Stimulated activated CD4-positive, alpha-beta T cell treated with anti-CD3 and anti-CD28 coated beads, Interleukin-1b, Interleukin-23, amount 100 ng/mL, for 24 hours (primary cell): ENCODE data around the gene KCNMA1.

Experiments used
- DNase-seq, 4 experiments: peaks; one replicate each; pipeline ENCODE4 v3.0.0-alpha.2; 2020; ENCODE audit warnings: low read depth in 4 of 4, low spot score in 1 of 4

KCNMA1 gene

DNA sequence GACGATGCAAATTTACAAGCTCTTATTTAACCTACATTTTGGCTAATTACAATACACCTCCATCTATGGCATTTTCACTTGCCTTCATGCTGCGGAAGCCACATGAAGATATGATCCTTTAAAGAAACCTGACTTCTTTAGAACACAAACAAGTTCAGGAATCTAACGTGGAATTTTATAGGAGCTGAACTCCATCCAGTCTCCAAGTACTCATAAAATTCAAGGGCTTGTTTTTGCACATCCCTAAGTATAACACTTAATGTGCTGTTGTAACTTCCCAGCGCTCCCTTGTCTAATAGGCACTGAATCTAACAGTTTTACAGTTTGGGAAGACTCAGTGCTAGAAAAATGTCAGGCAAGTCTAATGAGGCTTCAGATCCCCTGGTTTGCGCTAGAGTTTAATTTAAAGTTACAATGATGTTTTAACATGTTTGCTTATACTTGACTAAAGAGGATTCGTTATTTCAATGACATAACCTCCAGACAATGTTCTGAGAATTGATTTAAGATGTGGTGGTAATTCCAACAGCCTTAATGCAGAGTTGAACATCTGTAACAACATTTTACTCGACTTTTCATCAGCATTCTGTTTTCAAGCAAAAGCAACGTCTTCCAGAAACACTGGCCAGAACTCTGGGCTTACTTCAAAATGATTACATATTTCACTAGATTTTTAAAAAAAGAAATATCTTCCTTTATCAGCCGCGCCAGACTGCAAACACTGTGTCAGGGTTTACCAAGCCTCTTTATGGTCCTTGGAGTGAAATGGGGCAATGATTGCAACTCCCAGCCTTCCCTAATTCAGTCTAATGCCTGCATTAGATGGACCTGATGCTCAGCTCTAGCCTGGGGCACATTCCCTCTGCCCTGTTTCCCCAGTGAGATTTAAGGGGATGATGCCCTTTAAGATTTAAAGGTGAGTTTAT, 664.3 kb downstream of the KCNMA1 start:
- DNase-seq = no peak

DNA sequence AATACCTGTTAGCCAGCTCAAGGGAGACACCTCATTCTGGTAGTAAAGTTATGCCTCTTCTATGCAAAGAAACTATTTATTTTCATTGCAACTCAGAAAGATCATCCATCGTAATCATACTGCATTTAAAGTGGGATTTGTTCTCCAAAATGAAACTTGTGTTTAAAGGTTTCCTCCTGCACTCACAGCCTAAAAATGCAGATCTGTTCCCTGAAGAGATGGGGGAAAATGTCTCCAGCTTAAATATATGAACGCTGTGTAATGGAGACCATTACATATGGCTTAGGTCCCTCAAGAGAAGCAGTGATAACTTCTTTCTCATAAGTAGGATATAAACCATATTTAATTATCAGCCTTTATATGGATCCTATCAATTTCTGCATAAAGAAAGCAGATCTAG, 665.1 kb downstream of the KCNMA1 start:
- DNase-seq = no peak

DNA sequence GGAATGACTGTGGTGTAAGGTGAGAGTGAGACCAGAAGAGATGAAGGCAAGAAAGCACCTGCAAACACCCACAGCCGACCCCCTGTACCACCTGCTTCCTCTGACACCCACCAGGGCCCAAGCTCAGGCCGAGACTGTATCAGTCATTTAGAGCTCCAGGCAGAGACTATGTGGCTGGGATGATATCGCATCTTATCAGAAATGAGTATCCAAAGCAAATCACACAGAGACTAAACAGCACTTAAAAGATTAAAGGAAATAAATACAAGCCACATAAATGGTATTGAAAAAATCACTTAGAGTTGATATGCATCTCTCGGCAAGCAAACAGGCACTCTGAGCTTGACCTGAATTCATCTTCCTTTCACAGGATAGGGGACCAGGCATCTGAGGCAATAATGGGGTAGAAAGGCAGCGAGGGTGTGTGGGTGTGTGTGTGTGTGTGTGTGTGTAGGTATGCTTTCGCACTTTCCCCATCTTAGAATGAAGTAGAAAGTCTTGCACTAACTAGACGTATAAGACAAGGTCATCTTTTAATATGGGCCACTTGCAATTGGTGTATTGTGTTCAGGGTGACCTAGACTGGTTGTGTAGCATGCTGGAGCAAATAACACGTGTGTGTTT, 665.9 kb downstream of the KCNMA1 start:
- no peak for DNase-seq

DNA sequence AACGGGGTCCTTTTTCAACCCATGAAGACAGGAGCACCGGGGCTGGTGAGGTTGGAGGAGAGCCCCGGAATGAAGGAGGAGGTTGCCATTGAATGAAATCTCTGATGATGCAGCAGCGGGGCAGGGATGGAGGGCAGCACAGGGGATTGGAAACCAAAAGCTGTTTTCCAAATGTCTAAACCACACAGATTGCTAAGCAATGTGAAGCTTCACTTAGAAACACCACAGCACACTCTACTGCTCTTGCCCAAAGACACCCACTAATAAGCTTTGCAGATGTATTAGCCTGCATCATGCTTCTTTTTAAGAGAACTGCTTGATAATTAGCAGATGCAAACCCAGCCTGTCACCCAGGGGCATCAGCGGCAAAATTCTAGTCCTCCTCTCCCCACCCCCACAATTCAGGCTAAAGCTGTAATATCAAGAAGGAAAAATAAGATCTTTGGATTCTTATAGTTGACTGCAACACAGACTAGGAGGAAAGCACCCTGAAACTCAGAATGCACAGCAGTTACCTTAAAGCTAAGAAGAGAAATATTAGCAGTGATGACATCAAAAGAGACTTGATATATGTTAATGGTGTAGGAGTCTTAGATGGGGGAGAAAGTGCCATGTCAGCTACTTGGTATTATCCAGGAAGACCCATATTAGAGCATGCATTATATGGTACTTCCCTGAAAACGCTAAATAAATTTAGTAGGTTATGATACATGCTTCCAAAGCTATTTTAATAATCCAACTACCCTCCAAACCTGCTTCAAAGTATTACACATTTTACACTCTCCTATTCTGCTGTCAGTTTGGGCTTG, 666.7 kb downstream of the KCNMA1 start:
- DNase-seq = no peak

DNA sequence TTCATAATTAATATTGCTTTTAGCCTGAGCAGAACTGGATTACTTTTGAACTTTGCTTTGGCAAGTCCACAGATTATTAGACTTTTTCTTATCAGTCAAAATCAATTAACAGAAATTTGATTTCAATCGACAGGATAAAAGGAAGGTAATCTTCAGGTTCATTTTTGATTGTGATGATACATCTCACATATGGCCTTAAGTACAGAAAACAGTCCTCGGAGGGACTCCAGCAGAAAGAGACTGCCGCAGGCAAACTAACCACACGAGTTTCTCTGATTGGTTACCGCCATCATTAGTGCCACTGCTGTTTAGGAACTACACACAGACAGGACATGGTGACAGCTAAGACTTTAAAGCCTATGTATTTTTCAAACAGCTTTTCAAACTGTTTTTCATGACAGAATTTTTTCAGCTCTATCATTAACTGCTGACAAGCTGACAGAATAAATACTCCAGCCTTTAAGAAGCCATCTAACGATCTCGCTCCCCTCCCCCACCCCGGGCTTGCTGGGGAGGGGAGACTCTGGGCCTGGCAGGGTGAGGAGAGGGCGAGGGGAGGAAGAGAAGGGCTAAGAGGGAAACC, 668.2 kb downstream of the KCNMA1 start:
- no peak for DNase-seq

DNA sequence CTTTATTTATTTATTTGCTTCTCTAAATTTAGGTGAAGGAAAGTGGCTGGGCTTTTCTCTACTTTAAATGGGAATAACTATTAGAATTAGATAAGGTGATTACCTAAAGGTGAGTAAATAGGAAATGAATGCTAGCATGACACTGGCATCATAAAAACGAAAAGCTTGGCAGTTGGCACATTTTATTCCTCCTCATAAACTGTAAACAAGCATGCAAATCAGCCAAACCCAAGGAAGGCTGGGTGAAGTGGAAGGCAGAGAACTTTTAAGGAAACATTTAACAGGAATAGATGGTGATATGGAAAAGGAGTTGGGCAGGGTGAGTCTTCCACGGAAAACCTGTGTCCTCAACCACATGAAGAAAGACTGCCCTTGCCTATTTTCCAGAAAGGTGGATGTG, 669.1 kb downstream of the KCNMA1 start:
- DNase-seq = no peak

DNA sequence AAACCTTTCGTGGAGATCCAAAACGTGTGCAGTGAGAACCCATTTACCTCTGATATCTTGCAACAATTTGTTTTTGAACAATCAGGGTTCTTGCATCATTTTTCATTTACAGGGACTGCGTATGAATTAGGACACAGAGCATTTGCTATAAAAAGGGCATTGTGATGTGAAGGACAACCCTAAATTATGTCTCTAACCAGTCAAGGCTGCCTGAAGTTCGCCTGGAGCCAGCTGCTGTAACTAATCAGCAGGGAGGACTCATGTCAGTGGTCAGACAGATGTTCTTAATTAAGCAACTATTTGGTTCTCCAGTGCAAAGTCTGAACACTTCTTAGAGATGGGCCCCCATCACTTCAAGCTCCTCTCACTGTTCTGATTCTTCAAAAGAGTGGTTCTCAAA, 674.8 kb downstream of the KCNMA1 start:
- no peak for DNase-seq

DNA sequence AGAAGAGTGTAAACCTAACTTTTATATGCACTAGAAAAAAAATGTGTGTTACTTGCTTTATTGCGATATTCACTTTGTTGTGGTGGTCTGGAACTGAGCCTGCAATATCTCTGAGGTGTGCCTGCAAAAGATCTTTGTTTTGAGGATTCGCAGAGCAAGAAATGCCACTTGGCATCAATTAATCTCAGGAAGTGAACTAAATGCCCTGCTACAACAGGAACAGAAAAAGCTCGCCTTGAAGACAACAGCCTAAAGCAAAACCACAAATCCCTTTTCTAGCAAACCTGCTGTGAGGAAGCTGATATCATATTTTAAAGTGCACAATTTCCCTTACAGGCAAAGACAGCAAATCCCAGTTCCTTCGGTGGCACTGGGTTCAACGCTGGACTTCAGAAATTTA, 675.8 kb downstream of the KCNMA1 start:
- DNase-seq = no peak

DNA sequence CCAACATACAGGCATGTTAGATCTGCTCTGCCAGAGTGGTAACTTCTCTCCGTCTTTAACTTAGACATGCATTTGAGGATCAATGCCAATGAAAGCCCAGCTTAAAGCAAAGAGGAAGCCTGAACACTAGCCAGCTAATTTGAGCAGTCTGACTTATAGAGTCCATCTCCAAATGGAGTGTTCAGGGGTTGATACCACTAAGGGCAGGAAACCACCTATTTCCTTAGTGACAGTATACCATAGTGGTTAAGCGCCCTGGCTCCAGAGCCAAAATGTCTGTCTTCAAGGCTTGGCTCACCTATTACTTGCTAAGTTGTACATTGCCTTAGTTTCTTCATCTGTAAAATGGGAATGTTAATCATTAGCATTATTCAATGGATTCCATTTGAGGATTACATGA, 678.5 kb downstream of the KCNMA1 start:
- DNase-seq = no peak

DNA sequence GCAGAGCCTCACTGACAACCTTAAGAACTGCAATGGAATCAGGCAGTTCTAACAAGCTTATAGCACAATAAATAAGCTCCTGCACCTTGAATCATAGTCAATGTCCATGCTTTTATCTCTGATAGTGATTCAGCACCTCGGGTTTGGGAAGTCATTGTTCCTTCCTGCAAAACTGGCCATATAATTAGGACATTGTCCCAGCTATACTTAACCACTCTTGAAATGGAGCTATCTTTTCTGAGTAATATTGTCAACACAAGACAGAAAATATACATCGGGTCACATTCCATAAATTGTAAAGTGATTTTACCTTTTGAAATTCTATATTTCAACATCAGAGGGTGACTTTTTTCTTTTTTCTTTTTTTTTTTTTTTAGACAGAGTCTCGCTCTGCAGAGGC, 682.8 kb downstream of the KCNMA1 start:
- no peak for DNase-seq

DNA sequence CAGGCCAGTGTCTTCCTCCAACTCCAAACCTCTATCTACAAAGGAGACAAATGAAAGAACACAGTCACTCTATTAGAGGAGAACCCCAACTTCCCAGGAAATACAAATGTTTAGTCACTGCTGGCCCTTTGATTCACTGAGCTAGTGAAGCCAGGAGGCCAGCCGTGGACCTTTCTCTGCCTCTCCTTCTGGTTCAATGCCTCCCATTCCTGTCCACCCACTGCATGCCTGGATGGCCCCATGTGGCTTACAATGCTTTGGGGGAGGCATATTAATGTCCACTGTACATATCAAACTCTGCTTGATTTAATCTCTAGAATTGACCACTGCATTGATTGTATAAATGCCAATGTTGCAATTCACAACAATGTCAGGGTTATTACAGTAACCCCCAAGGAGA, 687.3 kb downstream of the KCNMA1 start:
- DNase-seq = no peak

DNA sequence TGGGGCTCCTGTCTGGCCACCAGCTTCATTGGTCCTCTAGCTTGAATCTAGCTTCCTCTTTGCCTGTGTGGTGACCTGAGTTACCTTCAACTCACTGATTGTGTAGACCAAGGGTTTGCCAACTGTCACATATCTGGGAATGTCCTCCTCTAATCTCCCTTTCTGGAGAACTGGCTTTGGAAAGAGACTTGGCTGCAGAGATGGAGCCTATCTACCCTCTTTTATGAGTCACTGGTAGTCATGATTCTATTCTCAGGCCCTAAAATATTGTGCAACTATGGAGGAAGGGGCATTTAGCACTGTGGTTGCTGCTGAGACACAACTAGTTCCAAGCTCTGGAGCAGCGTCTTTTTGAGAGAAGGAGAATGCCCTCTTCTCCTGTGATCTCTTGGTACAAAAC, 691.3 kb downstream of the KCNMA1 start:
- no peak for DNase-seq

DNA sequence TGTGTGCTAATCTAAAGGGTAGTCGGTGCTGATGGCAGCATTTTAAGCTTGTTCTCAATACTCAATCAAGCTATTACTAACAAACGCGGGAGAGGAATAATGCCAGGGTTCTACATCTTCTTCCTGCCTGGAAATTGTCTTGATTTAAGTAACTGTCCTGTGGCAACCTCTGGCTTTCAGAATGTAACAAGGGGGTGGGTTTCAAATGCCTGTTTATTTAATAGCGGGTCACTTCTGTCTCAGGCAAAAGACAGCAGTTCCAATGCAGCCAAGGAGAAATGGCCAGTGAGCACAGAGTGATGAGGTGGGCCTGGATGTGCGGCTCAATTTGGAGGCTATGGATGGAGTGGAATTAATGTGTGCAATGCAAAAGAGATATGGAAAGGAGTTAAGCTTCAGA, 692.4 kb downstream of the KCNMA1 start:
- DNase-seq = no peak

DNA sequence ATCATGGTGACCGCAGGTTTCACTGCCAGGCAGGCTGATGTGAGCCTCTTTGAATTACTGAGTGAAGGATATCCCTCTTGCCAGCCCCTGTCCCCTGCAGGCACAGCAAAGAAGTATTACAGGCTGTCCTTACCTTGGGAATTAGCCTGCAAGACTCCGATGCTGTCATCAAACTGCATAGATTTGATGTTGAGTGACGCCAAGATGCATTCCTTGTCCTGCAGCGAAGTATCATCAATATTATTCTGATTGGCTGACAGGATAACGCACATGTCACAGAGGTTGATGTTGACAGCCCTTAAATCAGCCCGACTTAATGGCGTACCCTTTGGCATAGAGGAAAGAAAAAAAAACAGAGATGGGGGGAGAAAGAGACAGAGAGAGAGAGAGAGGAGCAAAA, 693.0 kb downstream of the KCNMA1 start:
- DNase-seq = no peak

DNA sequence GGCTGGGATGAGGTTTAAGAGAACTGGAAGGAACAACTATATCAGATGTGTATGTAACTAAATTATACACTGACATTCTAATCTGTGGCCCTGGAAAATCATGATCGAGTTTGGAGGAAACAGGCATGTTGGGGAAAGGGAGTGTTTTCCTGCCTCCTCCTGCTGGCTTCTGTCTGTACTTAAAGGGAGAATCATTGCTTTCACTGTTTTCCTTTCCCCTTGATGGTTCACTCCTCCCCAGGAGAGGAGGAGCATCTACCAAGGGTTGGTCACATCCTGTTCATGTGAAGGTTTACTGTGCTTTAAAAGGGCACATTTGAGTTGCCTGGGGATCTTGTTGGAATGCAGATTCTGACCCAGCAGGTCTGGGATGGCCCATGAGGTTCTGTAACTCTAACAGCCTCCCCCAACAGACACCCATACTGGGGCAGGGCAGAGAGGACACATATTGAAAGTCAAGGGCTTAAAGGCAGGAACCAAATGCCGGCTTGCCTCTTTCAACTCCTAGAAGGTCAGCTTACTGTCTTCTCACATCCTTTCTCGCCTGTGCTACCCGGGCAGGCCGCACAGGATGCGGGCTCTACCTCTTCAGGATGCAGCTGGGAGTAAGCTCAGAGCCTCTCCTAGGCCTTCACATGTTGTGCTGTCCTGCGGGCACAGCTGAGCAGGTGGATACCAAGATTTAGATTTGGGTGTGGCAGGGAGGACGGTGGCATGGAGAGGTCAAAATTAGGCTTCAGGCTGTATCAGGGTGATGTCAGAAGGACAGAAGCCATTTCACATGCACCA, 694.8 kb downstream of the KCNMA1 start:
- no peak for DNase-seq

DNA sequence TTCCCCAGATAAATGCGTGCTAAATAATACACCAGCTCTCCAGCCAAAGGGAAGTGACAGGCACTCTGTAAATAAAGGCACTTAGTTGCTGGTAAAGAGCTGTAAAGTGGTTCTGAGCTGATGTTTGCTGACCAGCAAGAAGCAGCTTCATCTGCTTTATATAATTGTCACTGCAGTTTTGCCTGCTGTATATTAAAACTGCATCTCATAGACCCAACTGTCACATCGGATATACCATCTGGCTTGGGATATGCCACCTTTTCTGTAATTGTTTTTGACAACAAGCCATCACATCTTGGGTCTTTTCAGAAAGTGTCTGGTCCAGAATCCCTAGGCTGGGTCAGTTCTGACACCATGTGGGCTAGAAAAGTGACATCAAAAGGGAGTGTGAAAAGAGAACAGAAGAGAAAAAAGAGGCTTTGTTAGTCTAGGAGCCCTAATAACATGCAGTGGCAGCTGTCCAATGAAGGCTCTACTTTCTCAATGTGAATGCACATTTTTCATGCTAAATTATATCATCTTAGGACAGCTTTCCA, 697.6 kb downstream of the KCNMA1 start:
- no peak for DNase-seq

DNA sequence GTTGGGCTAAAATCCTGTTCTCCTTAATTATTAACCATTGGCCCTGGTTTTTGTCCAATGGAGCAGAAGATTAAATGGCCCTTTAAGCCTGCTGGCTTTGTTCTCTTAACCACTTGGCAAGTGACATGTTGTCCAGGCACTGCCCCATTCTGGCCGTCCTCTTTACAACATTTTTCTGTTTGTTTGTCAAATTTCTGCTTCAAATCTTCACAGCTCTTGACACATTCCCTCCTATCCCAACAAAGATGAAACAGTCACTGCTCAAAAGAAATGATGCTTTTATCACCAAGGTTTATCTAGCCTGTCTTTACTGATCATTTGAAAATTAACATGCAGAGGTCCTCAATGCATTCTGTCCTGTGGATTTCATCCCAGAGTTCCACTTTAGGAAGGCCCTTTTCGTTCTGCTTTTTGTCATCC, 700.4 kb downstream of the KCNMA1 start:
- DNase-seq = no peak

DNA sequence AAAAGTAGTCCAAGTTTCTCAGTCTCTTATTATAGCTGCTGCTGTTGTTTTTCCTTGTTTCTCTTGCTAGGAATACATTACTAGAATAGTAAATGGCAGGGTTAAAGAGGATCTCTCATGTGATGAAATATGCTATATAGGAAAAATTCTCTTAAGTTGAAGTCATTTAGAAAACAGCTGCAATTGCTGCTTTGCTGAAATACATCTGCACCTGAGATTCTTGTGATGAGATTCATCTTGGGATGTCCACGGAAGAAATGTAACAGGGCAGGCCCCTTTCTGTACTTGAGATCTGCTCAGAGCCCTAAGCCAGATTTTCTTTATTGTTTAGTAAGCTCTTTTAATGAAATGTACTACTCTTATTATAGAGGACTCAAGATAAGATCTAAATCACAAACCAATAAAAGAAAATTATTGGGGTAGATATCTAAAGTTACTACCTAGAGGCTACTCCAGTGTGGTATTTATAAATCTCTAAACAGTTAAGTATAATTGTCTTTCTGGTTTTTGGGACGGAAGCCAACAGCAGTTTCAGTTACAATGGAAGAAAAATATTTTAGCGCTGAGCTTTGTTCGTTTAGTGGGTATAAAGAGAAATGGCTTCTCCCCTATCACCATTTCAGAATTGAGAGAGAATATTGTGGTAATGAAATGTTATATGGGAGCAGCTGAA, 701.5 kb downstream of the KCNMA1 start:
- DNase-seq = no peak

DNA sequence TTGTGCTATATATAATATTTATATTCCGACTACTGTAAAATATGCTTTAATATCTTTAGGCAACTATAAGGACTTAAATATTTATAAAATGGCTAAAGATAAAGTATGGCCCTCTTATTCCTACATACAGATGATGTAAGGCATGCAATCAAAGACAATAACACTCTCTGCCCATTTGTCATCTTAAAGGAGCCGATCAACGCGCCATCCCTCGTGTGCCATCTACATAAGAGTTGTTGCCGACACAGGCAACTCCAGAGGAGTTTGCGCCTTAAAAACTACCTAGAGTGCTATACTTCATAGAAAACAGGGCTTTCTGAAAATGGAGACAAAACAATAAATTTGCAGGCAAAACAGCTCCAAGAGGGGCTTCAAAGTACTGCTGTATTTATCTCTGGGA, 709.0 kb downstream of the KCNMA1 start:
- no peak for DNase-seq
